HG02970 (cell line): ENCODE measurements around the gene PTPRO.
A peak's percentile ranks its signal among the peaks of the same experiment; 100 is the strongest.

Source experiments
- ATAC-seq: cut with Tn5 transposase; IDR thresholded peaks from one replicate; pipeline ENCODE4 v1.9.1; 2021; ENCODE audit warnings: mild to moderate bottlenecking, moderate library complexity, moderate number of reproducible peaks; ENCODE audit not compliant: unreplicated experiment, low FRiP score

PTPRO gene

GRCh38 chr12:15439459-15439858 lies 117.2 kb downstream of the PTPRO start:
- no peak for ATAC-seq

GRCh38 chr12:15443050-15443449 lies 120.7 kb downstream of the PTPRO start:
- ATAC-seq, result no peak

GRCh38 chr12:15443611-15444010 lies 121.3 kb downstream of the PTPRO start:
- ATAC-seq, result no peak

GRCh38 chr12:15444523-15444922 lies 122.2 kb downstream of the PTPRO start:
- ATAC-seq, result no peak

GRCh38 chr12:15446807-15447206 lies 124.5 kb downstream of the PTPRO start:
- no peak for ATAC-seq

GRCh38 chr12:15453613-15454012 lies 131.3 kb downstream of the PTPRO start:
- no peak for ATAC-seq

GRCh38 chr12:15458008-15458407 lies 135.7 kb downstream of the PTPRO start:
- no peak for ATAC-seq

GRCh38 chr12:15468911-15469310 lies 146.6 kb downstream of the PTPRO start:
- ATAC-seq, result no peak

GRCh38 chr12:15469356-15469755 lies 147.0 kb downstream of the PTPRO start:
- ATAC-seq, result no peak

GRCh38 chr12:15472036-15472435 lies 149.7 kb downstream of the PTPRO start:
- ATAC-seq, result no peak

- ATAC-seq, result no peak
Measured at GRCh38 chr12:15474766-15475165, 152.5 kb downstream of the PTPRO start.

GRCh38 chr12:15477761-15478160 lies 155.5 kb downstream of the PTPRO start:
- ATAC-seq, result no peak

- ATAC-seq, result no peak
Measured at GRCh38 chr12:15481846-15482245, 159.5 kb downstream of the PTPRO start.

- no peak for ATAC-seq
Measured at GRCh38 chr12:15485466-15485865, 163.2 kb downstream of the PTPRO start.

- no peak for ATAC-seq
Measured at GRCh38 chr12:15486859-15487258, 164.6 kb downstream of the PTPRO start.

- ATAC-seq, result no peak
Measured at GRCh38 chr12:15488481-15488880, 166.2 kb downstream of the PTPRO start.

- ATAC-seq, result peak; percentile 60
Measured at GRCh38 chr12:15494329-15495046, 172.2 kb downstream of the PTPRO start.

GRCh38 chr12:15495746-15496145 lies 173.4 kb downstream of the PTPRO start:
- ATAC-seq, result no peak

- no peak for ATAC-seq
Measured at GRCh38 chr12:15496738-15497137, 174.4 kb downstream of the PTPRO start.

GRCh38 chr12:15497671-15498292 lies 175.5 kb downstream of the PTPRO start:
- ATAC-seq, result no peak

GRCh38 chr12:15502211-15502610 lies 179.9 kb downstream of the PTPRO start:
- ATAC-seq, result no peak

GRCh38 chr12:15505616-15506015 lies 183.3 kb downstream of the PTPRO start:
- ATAC-seq, result no peak
